SK-N-SH treated with all-trans-retinoic acid at 6 μM for 48 hours (cell line): ENCODE measurements around the gene FTCD.

Source experiments
- ATAC-seq: fragments of 200-7000 bp; cut with Tn5 transposase; 3 replicates; pipeline ENCODE4 v1.9.1; 2020; ENCODE audit warnings: mild to moderate bottlenecking, moderate library complexity
- CSDC2 ChIP-seq: fragments of 250-450 bp; sonication (Bioruptor Pico); IDR thresholded peaks from 2 replicates; pipeline ENCODE4 v1.5.0; 2020; ENCODE audit warnings: mild to moderate bottlenecking, moderate library complexity
- ESRRG ChIP-seq: fragments of 250-450 bp; sonication (Bioruptor Pico); IDR thresholded peaks from 2 replicates; pipeline ENCODE4 v1.6.1; 2021; ENCODE audit warnings: mild to moderate bottlenecking
- GLIS3 ChIP-seq: fragments of 250-450 bp; sonication (Bioruptor Pico); IDR thresholded peaks from 2 replicates; pipeline ENCODE4 v1.5.0; 2020; ENCODE audit warnings: mild to moderate bottlenecking, moderate library complexity
- ISL1 ChIP-seq: fragments of 250-450 bp; sonication (Bioruptor Pico); IDR thresholded peaks from 2 replicates; pipeline ENCODE4 v2.1.2; 2022; ENCODE audit warnings: mild to moderate bottlenecking, moderate library complexity
- OSR1 ChIP-seq: fragments of 250-450 bp; sonication (Bioruptor Pico); IDR thresholded peaks from 2 replicates; pipeline ENCODE4 v1.8.0; 2022; ENCODE audit warnings: moderate library complexity, mild to moderate bottlenecking, inconsistent platforms
- PPARA ChIP-seq: fragments of 250-450 bp; sonication (Bioruptor Pico); IDR thresholded peaks from 2 replicates; pipeline ENCODE4 v1.5.0; 2020; ENCODE audit warnings: mild to moderate bottlenecking, borderline replicate concordance
- RARB ChIP-seq: fragments of 250-450 bp; sonication (Bioruptor Pico); IDR thresholded peaks from 2 replicates; pipeline ENCODE4 v1.8.0; 2021; ENCODE audit warnings: mild to moderate bottlenecking, moderate library complexity
- SNAI2 ChIP-seq: fragments of 250-450 bp; sonication (Bioruptor Pico); IDR thresholded peaks from 2 replicates; pipeline ENCODE4 v1.5.0; 2020; ENCODE audit warnings: mild to moderate bottlenecking, moderate library complexity
- TCF4 ChIP-seq: fragments of 250-450 bp; sonication (Bioruptor Pico); IDR thresholded peaks from 2 replicates; pipeline ENCODE4 v1.8.0; 2021; ENCODE audit warnings: mild to moderate bottlenecking, moderate library complexity, borderline replicate concordance
- TOX ChIP-seq: fragments of 250-450 bp; sonication (Bioruptor Pico); IDR thresholded peaks from 2 replicates; pipeline ENCODE4 v1.8.0; 2021; ENCODE audit warnings: mild to moderate bottlenecking, moderate library complexity, borderline replicate concordance
- ZFP3 ChIP-seq: fragments of 250-450 bp; sonication (Bioruptor Pico); IDR thresholded peaks from 2 replicates; pipeline ENCODE4 v1.5.0; 2020; ENCODE audit warnings: mild to moderate bottlenecking, moderate library complexity
- ZFP30 ChIP-seq: fragments of 450-650 bp; formaldehyde crosslinking; IDR thresholded peaks from 2 replicates; pipeline ENCODE4 v1.5.0; 2022; ENCODE audit warnings: mild to moderate bottlenecking, moderate library complexity
- ZNF565 ChIP-seq: fragments of 450-650 bp; formaldehyde crosslinking; conservative IDR thresholded peaks from 2 replicates; pipeline ENCODE4 v1.5.0; 2020; ENCODE audit warnings: low read depth, mild to moderate bottlenecking, moderate library complexity
- ZNF70 ChIP-seq: fragments of 450-650 bp; formaldehyde crosslinking; IDR thresholded peaks from 2 replicates; pipeline ENCODE4 v1.5.0; 2020; ENCODE audit warnings: mild to moderate bottlenecking, moderate library complexity
- ZNF8 ChIP-seq: fragments of 450-650 bp; formaldehyde crosslinking; IDR thresholded peaks from 2 replicates; pipeline ENCODE4 v1.5.0; 2020; ENCODE audit warnings: mild to moderate bottlenecking, moderate library complexity
- TF ChIP-seq, protein P1 (sequence below): fragments of 250-450 bp; sonication (Bioruptor Pico); IDR thresholded peaks from 2 replicates; pipeline ENCODE4 v1.8.0; 2020; ENCODE audit warnings: mild to moderate bottlenecking, moderate library complexity, borderline replicate concordance
- TF ChIP-seq, protein P2 (sequence below): fragments of 250-450 bp; sonication (Bioruptor Pico); IDR thresholded peaks from 2 replicates; pipeline ENCODE4 v1.5.1; 2021; ENCODE audit warnings: mild to moderate bottlenecking, moderate library complexity
- TF ChIP-seq, protein P3 (sequence below): fragments of 250-450 bp; sonication (Bioruptor Pico); IDR thresholded peaks from 2 replicates; pipeline ENCODE4 v1.5.1; 2020; ENCODE audit warnings: low read depth, mild to moderate bottlenecking, moderate library complexity
- TF ChIP-seq, protein P4 (sequence below): fragments of 250-450 bp; sonication (Bioruptor Pico); IDR thresholded peaks from 2 replicates; pipeline ENCODE4 v1.8.0; 2021; ENCODE audit warnings: low read depth, mild to moderate bottlenecking, moderate library complexity, borderline replicate concordance

Gene FTCD, protein sequence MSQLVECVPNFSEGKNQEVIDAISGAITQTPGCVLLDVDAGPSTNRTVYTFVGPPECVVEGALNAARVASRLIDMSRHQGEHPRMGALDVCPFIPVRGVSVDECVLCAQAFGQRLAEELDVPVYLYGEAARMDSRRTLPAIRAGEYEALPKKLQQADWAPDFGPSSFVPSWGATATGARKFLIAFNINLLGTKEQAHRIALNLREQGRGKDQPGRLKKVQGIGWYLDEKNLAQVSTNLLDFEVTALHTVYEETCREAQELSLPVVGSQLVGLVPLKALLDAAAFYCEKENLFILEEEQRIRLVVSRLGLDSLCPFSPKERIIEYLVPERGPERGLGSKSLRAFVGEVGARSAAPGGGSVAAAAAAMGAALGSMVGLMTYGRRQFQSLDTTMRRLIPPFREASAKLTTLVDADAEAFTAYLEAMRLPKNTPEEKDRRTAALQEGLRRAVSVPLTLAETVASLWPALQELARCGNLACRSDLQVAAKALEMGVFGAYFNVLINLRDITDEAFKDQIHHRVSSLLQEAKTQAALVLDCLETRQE

DNA sequence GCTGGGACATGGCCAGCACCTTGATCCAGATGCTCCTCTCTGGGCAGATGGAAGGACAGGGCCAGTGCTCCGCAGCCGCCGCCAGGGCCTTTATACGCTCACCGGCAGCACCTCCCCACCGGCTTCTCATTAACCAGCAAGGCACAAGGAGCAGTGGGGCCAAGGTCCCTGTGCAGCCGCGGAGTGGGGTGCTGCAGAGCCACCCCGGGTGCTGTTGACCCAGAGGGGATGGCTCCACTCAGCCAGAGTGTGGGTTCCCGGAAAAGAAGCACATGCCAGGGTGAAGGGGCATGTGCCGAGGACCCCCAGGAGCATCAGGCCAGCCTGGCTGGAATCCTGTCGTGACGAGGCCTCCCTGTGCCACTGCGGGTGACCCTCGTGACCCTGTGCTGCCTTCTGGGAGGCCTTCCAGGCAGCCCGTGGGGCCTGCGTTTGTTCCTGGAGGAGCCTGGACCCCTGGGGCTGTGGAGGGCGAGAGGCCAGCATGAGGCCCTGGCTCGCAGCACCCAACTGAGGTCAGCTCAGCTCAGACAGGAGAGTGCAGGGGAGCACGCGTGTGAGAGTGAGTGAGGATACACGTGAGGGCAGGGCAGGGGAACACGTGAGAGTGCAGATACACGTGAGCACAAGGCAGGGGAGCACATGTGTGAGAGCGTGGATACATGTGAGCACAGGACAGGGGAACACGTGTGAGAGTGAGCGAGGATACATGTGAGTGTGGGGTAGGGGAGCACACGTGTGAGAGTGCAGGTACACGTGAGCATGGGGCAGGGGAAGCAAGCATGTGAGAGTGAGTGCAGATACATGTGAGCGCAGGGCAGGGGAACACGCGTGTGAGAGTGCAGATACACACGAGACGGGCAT, at the start of gene FTCD:
TSS of gene FTCD (minus strand) at position 66 of the 864 bp plus-strand sequence. CDS start at position 10, 56 bp downstream.
- TF ChIP-seq ZNF8 (CRISPR knock-in tag) (no peak), PPARA (no peak), ZFP3 (CRISPR knock-in tag) (no peak), RARB (no peak), SNAI2 (CRISPR knock-in tag) (no peak), CSDC2 (CRISPR knock-in tag) (no peak), GLIS3 (CRISPR knock-in tag) (no peak), ISL1 (no peak), TCF4 (CRISPR knock-in tag) (no peak), TOX (CRISPR knock-in tag) (no peak), OSR1 (CRISPR knock-in tag) (no peak), ESRRG (CRISPR knock-in tag) (no peak)
- TF ChIP-seq, protein P1, sequence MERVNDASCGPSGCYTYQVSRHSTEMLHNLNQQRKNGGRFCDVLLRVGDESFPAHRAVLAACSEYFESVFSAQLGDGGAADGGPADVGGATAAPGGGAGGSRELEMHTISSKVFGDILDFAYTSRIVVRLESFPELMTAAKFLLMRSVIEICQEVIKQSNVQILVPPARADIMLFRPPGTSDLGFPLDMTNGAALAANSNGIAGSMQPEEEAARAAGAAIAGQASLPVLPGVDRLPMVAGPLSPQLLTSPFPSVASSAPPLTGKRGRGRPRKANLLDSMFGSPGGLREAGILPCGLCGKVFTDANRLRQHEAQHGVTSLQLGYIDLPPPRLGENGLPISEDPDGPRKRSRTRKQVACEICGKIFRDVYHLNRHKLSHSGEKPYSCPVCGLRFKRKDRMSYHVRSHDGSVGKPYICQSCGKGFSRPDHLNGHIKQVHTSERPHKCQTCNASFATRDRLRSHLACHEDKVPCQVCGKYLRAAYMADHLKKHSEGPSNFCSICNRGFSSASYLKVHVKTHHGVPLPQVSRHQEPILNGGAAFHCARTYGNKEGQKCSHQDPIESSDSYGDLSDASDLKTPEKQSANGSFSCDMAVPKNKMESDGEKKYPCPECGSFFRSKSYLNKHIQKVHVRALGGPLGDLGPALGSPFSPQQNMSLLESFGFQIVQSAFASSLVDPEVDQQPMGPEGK: no peak
- TF ChIP-seq, protein P2, sequence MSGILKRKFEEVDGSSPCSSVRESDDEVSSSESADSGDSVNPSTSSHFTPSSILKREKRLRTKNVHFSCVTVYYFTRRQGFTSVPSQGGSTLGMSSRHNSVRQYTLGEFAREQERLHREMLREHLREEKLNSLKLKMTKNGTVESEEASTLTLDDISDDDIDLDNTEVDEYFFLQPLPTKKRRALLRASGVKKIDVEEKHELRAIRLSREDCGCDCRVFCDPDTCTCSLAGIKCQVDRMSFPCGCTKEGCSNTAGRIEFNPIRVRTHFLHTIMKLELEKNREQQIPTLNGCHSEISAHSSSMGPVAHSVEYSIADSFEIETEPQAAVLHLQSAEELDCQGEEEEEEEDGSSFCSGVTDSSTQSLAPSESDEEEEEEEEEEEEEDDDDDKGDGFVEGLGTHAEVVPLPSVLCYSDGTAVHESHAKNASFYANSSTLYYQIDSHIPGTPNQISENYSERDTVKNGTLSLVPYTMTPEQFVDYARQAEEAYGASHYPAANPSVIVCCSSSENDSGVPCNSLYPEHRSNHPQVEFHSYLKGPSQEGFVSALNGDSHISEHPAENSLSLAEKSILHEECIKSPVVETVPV (CRISPR knock-in tag): no peak
- TF ChIP-seq, protein P3, sequence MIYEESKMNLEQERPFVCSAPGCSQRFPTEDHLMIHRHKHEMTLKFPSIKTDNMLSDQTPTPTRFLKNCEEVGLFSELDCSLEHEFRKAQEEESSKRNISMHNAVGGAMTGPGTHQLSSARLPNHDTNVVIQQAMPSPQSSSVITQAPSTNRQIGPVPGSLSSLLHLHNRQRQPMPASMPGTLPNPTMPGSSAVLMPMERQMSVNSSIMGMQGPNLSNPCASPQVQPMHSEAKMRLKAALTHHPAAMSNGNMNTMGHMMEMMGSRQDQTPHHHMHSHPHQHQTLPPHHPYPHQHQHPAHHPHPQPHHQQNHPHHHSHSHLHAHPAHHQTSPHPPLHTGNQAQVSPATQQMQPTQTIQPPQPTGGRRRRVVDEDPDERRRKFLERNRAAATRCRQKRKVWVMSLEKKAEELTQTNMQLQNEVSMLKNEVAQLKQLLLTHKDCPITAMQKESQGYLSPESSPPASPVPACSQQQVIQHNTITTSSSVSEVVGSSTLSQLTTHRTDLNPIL: no peak
- TF ChIP-seq, protein P4, sequence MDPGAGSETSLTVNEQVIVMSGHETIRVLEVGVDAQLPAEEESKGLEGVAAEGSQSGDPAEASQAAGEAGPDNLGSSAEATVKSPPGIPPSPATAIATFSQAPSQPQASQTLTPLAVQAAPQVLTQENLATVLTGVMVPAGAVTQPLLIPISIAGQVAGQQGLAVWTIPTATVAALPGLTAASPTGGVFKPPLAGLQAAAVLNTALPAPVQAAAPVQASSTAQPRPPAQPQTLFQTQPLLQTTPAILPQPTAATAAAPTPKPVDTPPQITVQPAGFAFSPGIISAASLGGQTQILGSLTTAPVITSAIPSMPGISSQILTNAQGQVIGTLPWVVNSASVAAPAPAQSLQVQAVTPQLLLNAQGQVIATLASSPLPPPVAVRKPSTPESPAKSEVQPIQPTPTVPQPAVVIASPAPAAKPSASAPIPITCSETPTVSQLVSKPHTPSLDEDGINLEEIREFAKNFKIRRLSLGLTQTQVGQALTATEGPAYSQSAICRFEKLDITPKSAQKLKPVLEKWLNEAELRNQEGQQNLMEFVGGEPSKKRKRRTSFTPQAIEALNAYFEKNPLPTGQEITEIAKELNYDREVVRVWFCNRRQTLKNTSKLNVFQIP (CRISPR knock-in tag): no peak
- no peak for ATAC-seq

DNA sequence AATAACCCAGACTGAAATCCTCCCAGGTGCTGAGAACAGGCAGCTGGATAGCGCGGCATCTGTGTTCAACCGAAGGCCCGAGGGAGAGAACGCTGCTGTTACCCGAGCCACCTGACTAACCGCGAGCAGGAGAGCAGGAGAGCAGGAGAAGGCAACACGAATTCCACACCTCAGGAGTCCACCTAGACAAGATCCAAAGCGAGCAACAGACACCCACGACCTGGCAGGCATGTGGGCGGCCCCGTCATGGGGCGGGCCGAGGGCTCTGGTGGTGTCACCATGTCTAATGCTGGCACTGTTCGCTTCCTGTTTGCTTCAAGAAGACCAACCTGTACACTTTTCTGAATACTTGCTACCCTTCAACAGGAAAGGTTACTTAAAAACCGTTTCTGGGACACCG, 49.8 kb upstream of the FTCD start:
- ATAC-seq: no peak
- TF ChIP-seq ZNF565 (CRISPR knock-in tag): no peak
- TF ChIP-seq ZNF8 (CRISPR knock-in tag): no peak
- TF ChIP-seq, protein P3: no peak
- TF ChIP-seq ESRRG (CRISPR knock-in tag): no peak
- TF ChIP-seq, protein P4 (CRISPR knock-in tag): no peak
- TF ChIP-seq TOX (CRISPR knock-in tag): no peak
- TF ChIP-seq CSDC2 (CRISPR knock-in tag): no peak
- TF ChIP-seq SNAI2 (CRISPR knock-in tag): no peak
- no peak for TF ChIP-seq TCF4 (CRISPR knock-in tag)
- no peak for TF ChIP-seq ISL1
- TF ChIP-seq ZFP3 (CRISPR knock-in tag): no peak
- no peak for TF ChIP-seq ZNF70
- no peak for TF ChIP-seq ZFP30
- TF ChIP-seq, protein P2 (CRISPR knock-in tag): no peak
- no peak for TF ChIP-seq PPARA
- TF ChIP-seq RARB: no peak
- TF ChIP-seq OSR1 (CRISPR knock-in tag): no peak
- TF ChIP-seq, all 23 proteins: peak for 0
